ENCODE results near the gene FNDC5. TPM values are rescaled to one million over a fixed set of nuclear protein-coding genes. Genes with fewer than 3 reads are reported as not detected.

The FNDC5 gene
- total and polyA plus RNA-seq, 2 experiments from 2014 or later, result 1.0 to 1.7 TPM

- no peak for ATAC-seq
- DNase-seq (ENCODE audit: low spot score), result no peak
- Histone ChIP-seq H2AFZ (peak overlapping the region; percentile 84), H4K20me1 (replicated peaks; ENCODE audit: insufficient read depth) (no peaks in the 10 kb centered on the region), H3K36me3 (ENCODE audit: insufficient read depth) (no peaks in the 10 kb centered on the region), H3F3A (replicated peaks; ENCODE audit: low read depth) (no peaks in the 10 kb centered on the region), H3K4me3 (peak overlapping the region; percentile 65), H3K27me3 (ENCODE audit: insufficient read depth) (peaks cover 53% of the 10 kb centered on the region), H3K9me2 (ENCODE audit: insufficient read depth) (no peaks in the 10 kb centered on the region), H3K4me1 (ENCODE audit: insufficient read depth) (peaks cover 7% of the 10 kb centered on the region; the same call in 1 of the 2 replicates), H3K4me2 (peak overlapping the region; percentile 82), H3K27ac (ENCODE audit: low read depth) (no peak overlapping the region), H3K79me2 (replicated peaks; ENCODE audit: insufficient read depth) (no peaks in the 10 kb centered on the region)
- Mint-ChIP-seq H3K4me3 (peak overlapping the region; percentile 79), H3K36me3 (ENCODE audit: low read depth) (no peaks in the 10 kb centered on the region), H3K4me1 (peaks cover 7% of the 10 kb centered on the region; the same call in 2 of the 3 replicates), H3K9me3 (no peaks in the 10 kb centered on the region), H3K27ac (no peak overlapping the region), H3K27me3 (ENCODE audit: insufficient read depth, low read depth, poor library complexity) (peaks cover 41% of the 10 kb centered on the region)
- TF ChIP-seq CTCF (conservative IDR thresholded peaks at IDR 0.05; ENCODE audit: low read depth in 2 of 2), result no peak
- no peak for TF ChIP-seq EZH2phosphoT487 (IDR thresholded peaks at IDR 0.05; ENCODE audit: unreplicated experiment)
- no peak for TF ChIP-seq ZNF331 (CRISPR knock-in tag; IDR thresholded peaks at IDR 0.05; ENCODE audit: low read depth)
- TF ChIP-seq ETS1 (IDR thresholded peaks at IDR 0.05), result no peak
- TF ChIP-seq STAT1 (IDR thresholded peaks at IDR 0.05; ENCODE audit: unreplicated experiment), result no peak
- no peak for TF ChIP-seq ZNF462 (CRISPR knock-in tag; IDR thresholded peaks at IDR 0.05)
- no peak for TF ChIP-seq POLR2AphosphoS5 (IDR thresholded peaks at IDR 0.05; ENCODE audit: low read depth)
- TF ChIP-seq JUNB (IDR thresholded peaks at IDR 0.05; ENCODE audit: unreplicated experiment), result no peak
- TF ChIP-seq CREB1 (CRISPR knock-in tag; IDR thresholded peaks at IDR 0.05; ENCODE audit: low read depth), result no peak
- no peak for TF ChIP-seq REST (IDR thresholded peaks at IDR 0.05; ENCODE audit: unreplicated experiment)
- no peak for TF ChIP-seq ZNF114 (CRISPR knock-in tag; IDR thresholded peaks at IDR 0.05)
- TF ChIP-seq NANOG (IDR thresholded peaks at IDR 0.05; ENCODE audit: borderline replicate concordance), result no peak
- TF ChIP-seq EZH2 (IDR thresholded peaks at IDR 0.05; ENCODE audit: low read depth, unreplicated experiment), result no peak
These were observed 31.3 kb upstream of the FNDC5 start for GRCh38 chr1:32901823-32902534.

Measured in GM23338 (cell line).